ENCODE results near the gene TIMM23.
"Not testable (repeated sequence)": the region's sequence is repeated elsewhere in the genome, so short reads cannot be mapped to it uniquely, and the experiment has no call there.

TIMM23 gene

GRCh38 chr10:45997994-45998763, 25.9 kb downstream of the TIMM23 start:
- DNase-seq: no peak

GRCh38 chr10:45999955-46000354, 27.7 kb downstream of the TIMM23 start:
- not testable (repeated sequence) for DNase-seq

- no peak for DNase-seq
Measured at GRCh38 chr10:46000538-46000937, 28.2 kb downstream of the TIMM23 start.

GRCh38 chr10:46001187-46001756, 29.0 kb downstream of the TIMM23 start:
- no peak for DNase-seq

GRCh38 chr10:46002189-46002687, 29.9 kb downstream of the TIMM23 start:
- not testable (repeated sequence) for DNase-seq

- no peak for DNase-seq
Measured at GRCh38 chr10:46002916-46003693, 30.8 kb downstream of the TIMM23 start.

GRCh38 chr10:46004963-46005362, 32.7 kb downstream of the TIMM23 start:
- no peak for DNase-seq

GRCh38 chr10:46005383-46005782, 33.1 kb downstream of the TIMM23 start:
- DNase-seq: no peak

GRCh38 chr10:46006219-46006618, 33.9 kb downstream of the TIMM23 start:
- DNase-seq: no peak

- no peak for DNase-seq
Measured at GRCh38 chr10:46012746-46013145, 40.5 kb downstream of the TIMM23 start.

GRCh38 chr10:46014206-46014605, 41.9 kb downstream of the TIMM23 start:
- DNase-seq: no peak

GRCh38 chr10:46014683-46015405, 42.6 kb downstream of the TIMM23 start:
- no peak for DNase-seq

- DNase-seq: no peak
Measured at GRCh38 chr10:46016190-46016589, 43.9 kb downstream of the TIMM23 start.

- DNase-seq: no peak
Measured at GRCh38 chr10:46016811-46017210, 44.5 kb downstream of the TIMM23 start.

- no peak for DNase-seq
Measured at GRCh38 chr10:46017733-46018132, 45.4 kb downstream of the TIMM23 start.

- no peak for DNase-seq
Measured at GRCh38 chr10:46018453-46019176, 46.3 kb downstream of the TIMM23 start.

- no peak for DNase-seq
Measured at GRCh38 chr10:46019177-46019528, 46.9 kb downstream of the TIMM23 start.

- no peak for DNase-seq
Measured at GRCh38 chr10:46019569-46020343, 47.5 kb downstream of the TIMM23 start.

- no peak for DNase-seq
Measured at GRCh38 chr10:46020344-46020657, 48.0 kb downstream of the TIMM23 start.

- peak; percentile 83 for DNase-seq
Measured at GRCh38 chr10:46022978-46023702, 50.9 kb downstream of the TIMM23 start.

- no peak for DNase-seq
Measured at GRCh38 chr10:46024948-46025347, 52.7 kb downstream of the TIMM23 start.
